SK-N-SH (cell line): ENCODE measurements around the gene TPRX1. TPM values are rescaled to one million over a fixed set of nuclear protein-coding genes. Genes with fewer than 3 reads are reported as not detected.

Source experiments
- CTCF ChIA-PET: fragments of 300-600, 350-600 bp; formaldehyde crosslinking; extraction: SDS; loops from one replicate; lab custom pipeline; 2021; lab: Yijun Ruan, JAX
- POLR2A ChIA-PET: fragments of 350-600 bp; sonication (Branson Sonifier 250); formaldehyde crosslinking; extraction: SDS; loops from one replicate; lab custom pipeline; 2020; ENCODE audit warnings: antibody characterized with exemption, inconsistent platforms; lab: Yijun Ruan, JAX
- DNase-seq: peaks from one replicate; pipeline ENCODE4 v3.0.0; 2012
- H2AFZ ChIP-seq: fragments of 200-600 bp; sonication (generic); 2 replicates; pipeline ENCODE4 v1.8.1; 2016; ENCODE audit warnings: antibody characterized with exemption, mild to moderate bottlenecking, low read depth
- H3F3A ChIP-seq: fragments of 200-600 bp; sonication (generic); replicated peaks from 2 replicates; pipeline ENCODE3; 2016; ENCODE audit warnings: antibody characterized with exemption, mild to moderate bottlenecking; ENCODE audit not compliant: insufficient read depth
- H3K27ac ChIP-seq, 2 experiments: fragments of 200-500 bp in 1 of 2; fragments of 200-600 bp in 1 of 2; sonication (Bioruptor generic) in 1 of 2; sonication (generic), shearing (Covaris generic) in 1 of 2; 2 replicates each; pipeline versions ENCODE4 v1.5.1 to v1.6.1; 2014 to 2016; ENCODE audit warnings: low read depth in 2 of 2, inconsistent platforms in 1 of 2, low read length in 1 of 2, mild to moderate bottlenecking in 1 of 2, mixed read lengths in 1 of 2
- H3K27me3 ChIP-seq: fragments of 200-600 bp; sonication (generic), shearing (Covaris generic); 2 replicates; pipeline ENCODE4 v1.6.1; 2016; ENCODE audit warnings: mixed run types; ENCODE audit not compliant: insufficient read depth
- H3K36me3 ChIP-seq, 2 experiments: fragments of 200-500 bp in 1 of 2; fragments of 200-600 bp in 1 of 2; sonication (Bioruptor generic) in 1 of 2; sonication (generic) in 1 of 2; replicated peaks in 1 of 2; 2 replicates each; pipeline versions ENCODE3 to v1.5.1; 2014 to 2016; ENCODE audit warnings: low read length in 1 of 2, mild to moderate bottlenecking in 1 of 2; ENCODE audit not compliant: insufficient read depth in 2 of 2, control insufficient read depth in 1 of 2
- H3K4me1 ChIP-seq, 2 experiments: fragments of 200-500 bp in 1 of 2; fragments of 200-600 bp in 1 of 2; sonication (Bioruptor generic) in 1 of 2; sonication (generic), shearing (Covaris generic) in 1 of 2; 2 replicates each; pipeline versions ENCODE4 v1.5.1 to v1.6.1; 2014 to 2016; ENCODE audit warnings: low read depth in 1 of 2, low read length in 1 of 2, mixed run types in 1 of 2; ENCODE audit not compliant: insufficient read depth in 2 of 2, control insufficient read depth in 1 of 2
- H3K4me2 ChIP-seq: fragments of 200-600 bp; sonication (generic), shearing (Covaris generic); 2 replicates; pipeline ENCODE4 v1.6.1; 2017; ENCODE audit warnings: mixed run types
- H3K4me3 ChIP-seq, 2 experiments: fragments of 200-500 bp in 1 of 2; fragments of 200-600 bp in 1 of 2; sonication (Bioruptor generic) in 1 of 2; sonication (generic), shearing (Covaris generic) in 1 of 2; 2 replicates each; pipeline versions ENCODE4 v1.5.1 to v1.8.1; 2014 to 2016; ENCODE audit warnings: low read depth in 2 of 2, inconsistent platforms in 1 of 2, low read length in 1 of 2, mild to moderate bottlenecking in 1 of 2, mixed read lengths in 1 of 2, moderate library complexity in 1 of 2
- H3K79me2 ChIP-seq: fragments of 200-600 bp; sonication (generic); 2 replicates; pipeline ENCODE4 v1.8.1; 2017; ENCODE audit warnings: mild to moderate bottlenecking; ENCODE audit not compliant: insufficient read depth
- H3K9ac ChIP-seq: fragments of 200-600 bp; sonication (generic); 2 replicates; pipeline ENCODE4 v1.6.1; 2017; ENCODE audit warnings: mixed run types
- H3K9me2 ChIP-seq: fragments of 200-600 bp; sonication (generic); 2 replicates; pipeline ENCODE4 v1.6.1; 2017; ENCODE audit warnings: mixed run types
- H3K9me3 ChIP-seq: fragments of 200-600 bp; sonication (generic); 2 replicates; pipeline ENCODE4 v1.6.1; 2017; ENCODE audit warnings: mixed run types, mild to moderate bottlenecking, moderate library complexity
- H4K20me1 ChIP-seq: fragments of 200-600 bp; sonication (generic); 2 replicates; pipeline ENCODE4 v1.6.1; 2017; ENCODE audit warnings: mild to moderate bottlenecking, mixed run types; ENCODE audit not compliant: insufficient read depth
- ELF1 ChIP-seq: IDR thresholded peaks from 2 replicates; pipeline ENCODE4 v1.4.0; 2012
- EZH2phosphoT487 ChIP-seq: fragments of 200-600 bp; sonication (generic); IDR thresholded peaks from 2 replicates; pipeline ENCODE4 v1.6.1; 2017; ENCODE audit warnings: low read depth, mixed run types, mild to moderate bottlenecking, antibody characterized with exemption, moderate library complexity, borderline replicate concordance
- FOSL2 ChIP-seq: IDR thresholded peaks from 2 replicates; pipeline ENCODE4 v1.4.0; 2012; ENCODE audit warnings: low read depth, mild to moderate bottlenecking, moderate library complexity, borderline replicate concordance
- FOXJ3 ChIP-seq: sonication (generic); formaldehyde crosslinking; IDR thresholded peaks from 2 replicates; pipeline ENCODE4 v1.5.1; 2020; ENCODE audit warnings: mild to moderate bottlenecking, missing genetic modification reagents
- GABPA ChIP-seq: IDR thresholded peaks from 2 replicates; pipeline ENCODE4 v1.4.0; 2012; ENCODE audit warnings: low read depth, mild to moderate bottlenecking
- GATA2 ChIP-seq: sonication (generic); formaldehyde crosslinking; IDR thresholded peaks from 2 replicates; pipeline ENCODE4 v1.5.0; 2020; ENCODE audit warnings: mild to moderate bottlenecking, missing genetic modification reagents
- JUND ChIP-seq: IDR thresholded peaks from 2 replicates; pipeline ENCODE4 v1.4.0; 2012
- MEF2A ChIP-seq: IDR thresholded peaks from 2 replicates; pipeline ENCODE4 v1.4.0; 2012; ENCODE audit warnings: low read depth, borderline replicate concordance
- MXI1 ChIP-seq: IDR thresholded peaks from 2 replicates; pipeline ENCODE4 v1.6.1; 2012; ENCODE audit warnings: mild to moderate bottlenecking, low read depth, low read length, improper control_type of control experiment
- POLR2AphosphoS5 ChIP-seq: IDR thresholded peaks from 2 replicates; pipeline ENCODE4 v1.6.1; 2012; ENCODE audit warnings: low read depth, low read length
- RAD21 ChIP-seq: IDR thresholded peaks from 2 replicates; pipeline ENCODE4 v1.6.1; 2012; ENCODE audit warnings: mild to moderate bottlenecking, low read length
- RXRA ChIP-seq: IDR thresholded peaks from 2 replicates; pipeline ENCODE4 v1.4.0; 2012; ENCODE audit warnings: low read depth, mild to moderate bottlenecking, borderline replicate concordance
- TEAD4 ChIP-seq: IDR thresholded peaks from 2 replicates; pipeline ENCODE4 v1.4.0; 2012; ENCODE audit warnings: mild to moderate bottlenecking, borderline replicate concordance; ENCODE audit not compliant: insufficient read depth
- YY1 ChIP-seq: IDR thresholded peaks from 2 replicates; pipeline ENCODE4 v1.4.0; 2012; ENCODE audit warnings: low read depth, mild to moderate bottlenecking
- WGBS: methylation state at CpG from one replicate; pipeline ENCODE4 v1.1.6; 2017; ENCODE audit warnings: low lambda C conversion rate; 5-methylcytosine and 5-hydroxymethylcytosine counted together
- polyA plus RNA-seq, 3 experiments: library from polyadenylated mRNA; depleted of rRNA; stranded (reverse); fragments of >200 nt; gene quantifications; 2 replicates each; pipeline ENCODE4 v1.2.3, GENCODE V29; 2012
- TF ChIP-seq, protein P1 (sequence below): fragments of 200-600 bp; sonication (generic); IDR thresholded peaks from 2 replicates; pipeline ENCODE4 v1.6.1; 2017; ENCODE audit warnings: antibody characterized with exemption, mild to moderate bottlenecking, moderate library complexity
- TF ChIP-seq, protein P2 (sequence below): IDR thresholded peaks from 2 replicates; pipeline ENCODE4 v1.6.1; 2012; ENCODE audit warnings: mild to moderate bottlenecking, low read depth, low read length, moderate library complexity
- TF ChIP-seq, protein P3 (sequence below): IDR thresholded peaks from 2 replicates; pipeline ENCODE4 v1.4.0; 2012; ENCODE audit warnings: low read depth
- TF ChIP-seq, protein P4 (sequence below): fragments of 150-350 bp; IDR thresholded peaks from 2 replicates; pipeline ENCODE4 v1.6.1; 2017; ENCODE audit warnings: antibody characterized with exemption, low read length, low read depth, borderline replicate concordance
- TF ChIP-seq, protein P5 (sequence below): IDR thresholded peaks from 2 replicates; pipeline ENCODE4 v1.4.0; 2012; ENCODE audit warnings: low read depth, borderline replicate concordance
- TF ChIP-seq, protein P6 (sequence below): fragments of 150-350 bp; IDR thresholded peaks from 2 replicates; pipeline ENCODE4 v1.6.1; 2016; ENCODE audit warnings: mild to moderate bottlenecking, low read depth, low read length

Gene TPRX1
- polyA plus RNA-seq, 1 of the 3 experiments (the other 2 are of a cell fraction), result not detected

DNA sequence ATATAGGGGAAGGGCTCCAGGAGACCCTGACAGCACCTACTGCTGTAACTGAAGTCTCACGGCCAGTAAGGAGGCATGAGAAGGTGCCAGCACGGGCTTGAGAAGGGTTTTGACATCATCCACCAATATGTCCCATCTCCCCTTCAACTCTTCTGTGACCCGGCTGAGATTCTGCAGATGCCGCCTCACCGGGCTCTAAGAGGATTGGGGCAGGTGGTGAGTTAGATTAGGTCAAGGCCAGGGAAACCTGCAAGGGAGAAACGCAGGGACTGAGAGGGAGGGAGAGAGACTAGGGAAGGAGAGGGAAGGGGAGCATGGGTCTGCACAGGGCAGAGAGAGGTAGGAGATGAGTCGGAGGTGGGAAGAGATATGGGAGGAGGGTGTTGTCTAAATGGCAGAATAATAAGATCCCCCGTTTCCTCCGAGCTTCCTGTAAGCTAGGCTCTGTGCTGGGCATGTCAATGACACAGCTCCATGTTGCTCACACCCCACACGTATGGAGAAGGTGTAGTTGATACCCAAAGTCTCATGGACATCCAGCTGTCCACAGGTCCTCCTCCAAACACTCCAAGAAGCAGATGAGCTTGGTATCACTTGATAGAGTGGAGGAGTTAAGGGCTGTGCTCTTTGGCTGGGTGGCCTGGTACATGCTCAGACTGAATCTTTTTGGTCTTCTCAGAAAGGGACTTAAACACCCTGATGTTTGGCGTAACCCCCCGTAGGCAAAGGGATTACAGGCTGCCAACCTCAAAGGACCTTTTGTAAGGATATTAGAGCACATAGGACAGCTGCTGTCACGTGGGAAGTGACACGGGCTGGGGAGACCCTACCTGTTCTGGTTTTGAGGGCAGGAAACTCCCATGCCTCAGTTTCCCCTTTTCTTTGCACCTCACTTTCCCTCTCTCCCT, 6.1 kb downstream of the TPRX1 start:
- no peaks in the 10 kb centered on the region for H3F3A ChIP-seq
- no peak for TF ChIP-seq ELF1
- TF ChIP-seq MEF2A, result no peak
- no peak for TF ChIP-seq FOSL2
- TF ChIP-seq POLR2AphosphoS5, result no peak
- no peak for TF ChIP-seq YY1
- TF ChIP-seq, protein P1, sequence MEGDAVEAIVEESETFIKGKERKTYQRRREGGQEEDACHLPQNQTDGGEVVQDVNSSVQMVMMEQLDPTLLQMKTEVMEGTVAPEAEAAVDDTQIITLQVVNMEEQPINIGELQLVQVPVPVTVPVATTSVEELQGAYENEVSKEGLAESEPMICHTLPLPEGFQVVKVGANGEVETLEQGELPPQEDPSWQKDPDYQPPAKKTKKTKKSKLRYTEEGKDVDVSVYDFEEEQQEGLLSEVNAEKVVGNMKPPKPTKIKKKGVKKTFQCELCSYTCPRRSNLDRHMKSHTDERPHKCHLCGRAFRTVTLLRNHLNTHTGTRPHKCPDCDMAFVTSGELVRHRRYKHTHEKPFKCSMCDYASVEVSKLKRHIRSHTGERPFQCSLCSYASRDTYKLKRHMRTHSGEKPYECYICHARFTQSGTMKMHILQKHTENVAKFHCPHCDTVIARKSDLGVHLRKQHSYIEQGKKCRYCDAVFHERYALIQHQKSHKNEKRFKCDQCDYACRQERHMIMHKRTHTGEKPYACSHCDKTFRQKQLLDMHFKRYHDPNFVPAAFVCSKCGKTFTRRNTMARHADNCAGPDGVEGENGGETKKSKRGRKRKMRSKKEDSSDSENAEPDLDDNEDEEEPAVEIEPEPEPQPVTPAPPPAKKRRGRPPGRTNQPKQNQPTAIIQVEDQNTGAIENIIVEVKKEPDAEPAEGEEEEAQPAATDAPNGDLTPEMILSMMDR, result no peak
- TF ChIP-seq JUND, result no peak
- TF ChIP-seq RXRA, result no peak
- TF ChIP-seq, protein P2, sequence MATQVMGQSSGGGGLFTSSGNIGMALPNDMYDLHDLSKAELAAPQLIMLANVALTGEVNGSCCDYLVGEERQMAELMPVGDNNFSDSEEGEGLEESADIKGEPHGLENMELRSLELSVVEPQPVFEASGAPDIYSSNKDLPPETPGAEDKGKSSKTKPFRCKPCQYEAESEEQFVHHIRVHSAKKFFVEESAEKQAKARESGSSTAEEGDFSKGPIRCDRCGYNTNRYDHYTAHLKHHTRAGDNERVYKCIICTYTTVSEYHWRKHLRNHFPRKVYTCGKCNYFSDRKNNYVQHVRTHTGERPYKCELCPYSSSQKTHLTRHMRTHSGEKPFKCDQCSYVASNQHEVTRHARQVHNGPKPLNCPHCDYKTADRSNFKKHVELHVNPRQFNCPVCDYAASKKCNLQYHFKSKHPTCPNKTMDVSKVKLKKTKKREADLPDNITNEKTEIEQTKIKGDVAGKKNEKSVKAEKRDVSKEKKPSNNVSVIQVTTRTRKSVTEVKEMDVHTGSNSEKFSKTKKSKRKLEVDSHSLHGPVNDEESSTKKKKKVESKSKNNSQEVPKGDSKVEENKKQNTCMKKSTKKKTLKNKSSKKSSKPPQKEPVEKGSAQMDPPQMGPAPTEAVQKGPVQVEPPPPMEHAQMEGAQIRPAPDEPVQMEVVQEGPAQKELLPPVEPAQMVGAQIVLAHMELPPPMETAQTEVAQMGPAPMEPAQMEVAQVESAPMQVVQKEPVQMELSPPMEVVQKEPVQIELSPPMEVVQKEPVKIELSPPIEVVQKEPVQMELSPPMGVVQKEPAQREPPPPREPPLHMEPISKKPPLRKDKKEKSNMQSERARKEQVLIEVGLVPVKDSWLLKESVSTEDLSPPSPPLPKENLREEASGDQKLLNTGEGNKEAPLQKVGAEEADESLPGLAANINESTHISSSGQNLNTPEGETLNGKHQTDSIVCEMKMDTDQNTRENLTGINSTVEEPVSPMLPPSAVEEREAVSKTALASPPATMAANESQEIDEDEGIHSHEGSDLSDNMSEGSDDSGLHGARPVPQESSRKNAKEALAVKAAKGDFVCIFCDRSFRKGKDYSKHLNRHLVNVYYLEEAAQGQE, result no peak
- TF ChIP-seq EZH2phosphoT487, result no peak
- no peak for TF ChIP-seq GATA2 (CRISPR knock-in tag)
- TF ChIP-seq, protein P3, sequence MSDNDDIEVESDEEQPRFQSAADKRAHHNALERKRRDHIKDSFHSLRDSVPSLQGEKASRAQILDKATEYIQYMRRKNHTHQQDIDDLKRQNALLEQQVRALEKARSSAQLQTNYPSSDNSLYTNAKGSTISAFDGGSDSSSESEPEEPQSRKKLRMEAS, result no peak
- TF ChIP-seq, protein P4, sequence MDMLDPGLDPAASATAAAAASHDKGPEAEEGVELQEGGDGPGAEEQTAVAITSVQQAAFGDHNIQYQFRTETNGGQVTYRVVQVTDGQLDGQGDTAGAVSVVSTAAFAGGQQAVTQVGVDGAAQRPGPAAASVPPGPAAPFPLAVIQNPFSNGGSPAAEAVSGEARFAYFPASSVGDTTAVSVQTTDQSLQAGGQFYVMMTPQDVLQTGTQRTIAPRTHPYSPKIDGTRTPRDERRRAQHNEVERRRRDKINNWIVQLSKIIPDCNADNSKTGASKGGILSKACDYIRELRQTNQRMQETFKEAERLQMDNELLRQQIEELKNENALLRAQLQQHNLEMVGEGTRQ, result no peak
- no peak for TF ChIP-seq GABPA
- no peak for TF ChIP-seq RAD21
- TF ChIP-seq, protein P5, sequence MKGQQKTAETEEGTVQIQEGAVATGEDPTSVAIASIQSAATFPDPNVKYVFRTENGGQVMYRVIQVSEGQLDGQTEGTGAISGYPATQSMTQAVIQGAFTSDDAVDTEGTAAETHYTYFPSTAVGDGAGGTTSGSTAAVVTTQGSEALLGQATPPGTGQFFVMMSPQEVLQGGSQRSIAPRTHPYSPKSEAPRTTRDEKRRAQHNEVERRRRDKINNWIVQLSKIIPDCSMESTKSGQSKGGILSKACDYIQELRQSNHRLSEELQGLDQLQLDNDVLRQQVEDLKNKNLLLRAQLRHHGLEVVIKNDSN, result no peak
- no peak for TF ChIP-seq MXI1
- no peak for TF ChIP-seq FOXJ3 (CRISPR knock-in tag)
- TF ChIP-seq, protein P6, sequence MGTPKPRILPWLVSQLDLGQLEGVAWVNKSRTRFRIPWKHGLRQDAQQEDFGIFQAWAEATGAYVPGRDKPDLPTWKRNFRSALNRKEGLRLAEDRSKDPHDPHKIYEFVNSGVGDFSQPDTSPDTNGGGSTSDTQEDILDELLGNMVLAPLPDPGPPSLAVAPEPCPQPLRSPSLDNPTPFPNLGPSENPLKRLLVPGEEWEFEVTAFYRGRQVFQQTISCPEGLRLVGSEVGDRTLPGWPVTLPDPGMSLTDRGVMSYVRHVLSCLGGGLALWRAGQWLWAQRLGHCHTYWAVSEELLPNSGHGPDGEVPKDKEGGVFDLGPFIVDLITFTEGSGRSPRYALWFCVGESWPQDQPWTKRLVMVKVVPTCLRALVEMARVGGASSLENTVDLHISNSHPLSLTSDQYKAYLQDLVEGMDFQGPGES, result no peak
- no peak for TF ChIP-seq TEAD4
- TF ChIP-seq, all 33 proteins: peak for 0
- Histone ChIP-seq H3K9me2 (no peaks in the 10 kb centered on the region), H3K9me3 (no peaks in the 10 kb centered on the region), H3K27ac (no peak overlapping the region), H3K9ac (no peak overlapping the region), H2AFZ (no peak overlapping the region), H3K4me2 (no peak overlapping the region), H3K27me3 (no peaks in the 10 kb centered on the region), H3K4me3 (no peak overlapping the region), H3K36me3 (no peaks in the 10 kb centered on the region), H4K20me1 (no peaks in the 10 kb centered on the region), H3K79me2 (no peaks in the 10 kb centered on the region), H3K4me1 (no peaks in the 10 kb centered on the region)
- CTCF ChIA-PET, result interaction anchor here (0.7 to 1.4 kb wide), 4 partner anchors 8 to 595 kb away, joined by 3 to 4 read pairs (median 4); no protein-coding TSS in a partner anchor
- POLR2A ChIA-PET, result interaction anchor here (0.6 kb wide), 1 partner anchor 131 kb away, joined by 3 read pairs; no protein-coding TSS in a partner anchor
- 25% methylated on average over 14 of the region's 14 CpGs for WGBS
- DNase-seq, result no peak
